ENCODE data around the gene PCTP.

- TF ChIP-seq GABPB1 (CRISPR knock-in tag; IDR thresholded peaks at IDR 0.05), result no peak
- TF ChIP-seq ZNF146 (CRISPR knock-in tag; IDR thresholded peaks at IDR 0.05; ENCODE audit: unreplicated experiment), result no peak
- TF ChIP-seq EP300 (IDR thresholded peaks at IDR 0.05; ENCODE audit: low read length), result no peak
- TF ChIP-seq NFE2 (IDR thresholded peaks at IDR 0.05; ENCODE audit: low read depth), result no peak
- TF ChIP-seq ZNF511 (CRISPR knock-in tag; IDR thresholded peaks at IDR 0.05), result no peak
- TF ChIP-seq CTCF (IDR thresholded peaks at IDR 0.05 in 2 of 3, conservative IDR thresholded peaks at IDR 0.05 in 1 of 3; ENCODE audit: insufficient read depth in 2 of 3, low read depth in 1 of 3, low read length in 3 of 3), result no peak
- TF ChIP-seq E4F1 (CRISPR knock-in tag; IDR thresholded peaks at IDR 0.05; ENCODE audit: borderline replicate concordance), result no peak
- no peak for TF ChIP-seq TEAD4 (IDR thresholded peaks at IDR 0.05; ENCODE audit: low read length)
- TF ChIP-seq TEAD4 (CRISPR knock-in tag; IDR thresholded peaks at IDR 0.05; ENCODE audit: borderline replicate concordance), result no peak
These were observed 29.7 kb upstream of the PCTP start for GRCh38 chr17:55720919-55721836.
